Mesenchymal stem cell (in vitro differentiated cells and primary cell): ENCODE measurements around the gene SIM2.

Experiments used
- DNase-seq: peaks from one replicate; pipeline ENCODE4 v3.0.0-alpha.2; 2013
- H2AFZ ChIP-seq: one replicate; pipeline ENCODE4 v1.6.1; 2013; ENCODE audit warnings: low read depth, mild to moderate bottlenecking, control low read depth, inconsistent platforms, low read length, moderate library complexity
- H2AK5ac ChIP-seq: 2 replicates; pipeline ENCODE4 v1.6.1; 2013; ENCODE audit warnings: low read length, moderate library complexity, mild to moderate bottlenecking, inconsistent platforms; ENCODE audit not compliant: severe bottlenecking
- H2BK120ac ChIP-seq: one replicate; pipeline ENCODE4 v1.6.1; 2013; ENCODE audit warnings: low read depth, mild to moderate bottlenecking, inconsistent platforms, low read length, moderate library complexity
- H2BK12ac ChIP-seq, 2 experiments: one replicate each; pipeline ENCODE4 v1.6.1; 2013; ENCODE audit warnings: inconsistent platforms in 2 of 2, low read length in 2 of 2, mild to moderate bottlenecking in 2 of 2, moderate library complexity in 2 of 2, control low read depth in 1 of 2
- H2BK15ac ChIP-seq: one replicate; pipeline ENCODE4 v1.6.1; 2013; ENCODE audit warnings: mild to moderate bottlenecking, low read depth, inconsistent platforms; ENCODE audit not compliant: poor library complexity, severe bottlenecking
- H2BK5ac ChIP-seq: 2 replicates; pipeline ENCODE4 v1.6.1; 2013; ENCODE audit warnings: low read depth, mild to moderate bottlenecking, low read length, control low read depth, inconsistent platforms; ENCODE audit not compliant: poor library complexity, severe bottlenecking
- H3K14ac ChIP-seq, 2 experiments: one replicate each; pipeline ENCODE4 v1.6.1; 2013; ENCODE audit warnings: inconsistent platforms in 2 of 2, low read length in 2 of 2, control low read depth in 1 of 2, mild to moderate bottlenecking in 1 of 2, moderate library complexity in 1 of 2
- H3K18ac ChIP-seq, 2 experiments: one replicate each; pipeline ENCODE4 v1.6.1; 2013; ENCODE audit warnings: inconsistent platforms in 2 of 2, low read length in 2 of 2, control low read depth in 1 of 2, low read depth in 1 of 2, mild to moderate bottlenecking in 1 of 2
- H3K23ac ChIP-seq, 2 experiments: one replicate each; pipeline ENCODE4 v1.6.1; 2013; ENCODE audit warnings: inconsistent platforms in 2 of 2, low read length in 2 of 2, mild to moderate bottlenecking in 2 of 2, moderate library complexity in 2 of 2, control low read depth in 1 of 2
- H3K27ac ChIP-seq: 2 replicates; pipeline ENCODE4 v1.5.1; 2013; ENCODE audit warnings: mild to moderate bottlenecking, moderate library complexity, low read length, control low read depth, inconsistent platforms; ENCODE audit not compliant: poor library complexity, severe bottlenecking
- H3K27me3 ChIP-seq, 2 experiments: 2 replicates each; pipeline versions ENCODE4 v1.6.1 to v1.7.0; 2013; ENCODE audit warnings: low read length in 2 of 2, mild to moderate bottlenecking in 2 of 2, moderate library complexity in 2 of 2, control low read depth in 1 of 2, inconsistent platforms in 1 of 2; ENCODE audit not compliant: control insufficient read depth in 1 of 2, insufficient read depth in 1 of 2
- H3K36me3 ChIP-seq, 2 experiments: 2 replicates each; pipeline versions ENCODE4 v1.6.1 to v1.7.0; 2013; ENCODE audit warnings: low read length in 2 of 2, control low read depth in 1 of 2, inconsistent platforms in 1 of 2, low read depth in 1 of 2, mild to moderate bottlenecking in 1 of 2; ENCODE audit not compliant: insufficient read depth in 2 of 2, control insufficient read depth in 1 of 2
- H3K4ac ChIP-seq, 2 experiments: one replicate each; pipeline ENCODE4 v1.6.1; 2013; ENCODE audit warnings: inconsistent platforms in 2 of 2, low read length in 2 of 2, mild to moderate bottlenecking in 2 of 2, moderate library complexity in 2 of 2, control low read depth in 1 of 2, low read depth in 1 of 2
- H3K4me1 ChIP-seq: 2 replicates; pipeline ENCODE4 v1.6.1; 2013; ENCODE audit warnings: low read depth, low read length, control low read depth; ENCODE audit not compliant: control insufficient read depth, insufficient read depth
- H3K4me2 ChIP-seq: 2 replicates; pipeline ENCODE4 v1.6.1; 2013; ENCODE audit warnings: low read length, mild to moderate bottlenecking, inconsistent platforms; ENCODE audit not compliant: poor library complexity, severe bottlenecking
- H3K4me3 ChIP-seq, 2 experiments: 2 replicates each; pipeline versions ENCODE4 v1.5.1 to v1.7.0; 2013; ENCODE audit warnings: low read length in 2 of 2, mild to moderate bottlenecking in 2 of 2, control low read depth in 1 of 2, low read depth in 1 of 2; ENCODE audit not compliant: insufficient read depth in 1 of 2
- H3K79me1 ChIP-seq: replicated peaks from 2 replicates; pipeline ENCODE4 v1.6.1; 2013; ENCODE audit warnings: mild to moderate bottlenecking, control low read depth, low read length, inconsistent platforms; ENCODE audit not compliant: poor library complexity, severe bottlenecking
- H3K9ac ChIP-seq: 2 replicates; pipeline ENCODE4 v1.7.0; 2013; ENCODE audit warnings: mild to moderate bottlenecking, low read length, moderate library complexity
- H3K9me3 ChIP-seq: 2 replicates; pipeline ENCODE4 v1.7.0; 2013; ENCODE audit warnings: mild to moderate bottlenecking, low read length; ENCODE audit not compliant: control insufficient read depth
- H4K8ac ChIP-seq: one replicate; pipeline ENCODE4 v1.6.1; 2013; ENCODE audit warnings: inconsistent platforms, mild to moderate bottlenecking, low read length, moderate library complexity
- H4K91ac ChIP-seq: one replicate; pipeline ENCODE4 v1.6.1; 2013; ENCODE audit warnings: mild to moderate bottlenecking, low read length, inconsistent platforms
- WGBS: methylation state at CpG from one replicate; pipeline ENCODE4 v1.1.7; 2013; ENCODE audit warnings: mixed read lengths; 5-methylcytosine and 5-hydroxymethylcytosine counted together

Gene SIM2

GRCh38 chr21:36733857-36734256, 34.9 kb downstream of the SIM2 start:
- no peak overlapping the region for H3K4me3 ChIP-seq
- no peak overlapping the region for H4K8ac ChIP-seq
- H3K4me1 ChIP-seq, result peaks cover 5% of the 10 kb centered on the region
- H3K18ac ChIP-seq, result no peak overlapping the region
- H3K9ac ChIP-seq, result no peak overlapping the region
- H3K27me3 ChIP-seq, result peaks cover 32 to 33% of the 10 kb centered on the region in 2 experiments
- no peak overlapping the region for H4K91ac ChIP-seq
- H2BK12ac ChIP-seq, result no peak overlapping the region
- no peak overlapping the region for H3K4me2 ChIP-seq
- WGBS, result 96% methylated on average over 5 of the region's 6 CpGs
- no peak overlapping the region for H3K4ac ChIP-seq
- H3K27ac ChIP-seq, result no peak overlapping the region
- H2BK15ac ChIP-seq, result no peak overlapping the region
- no peaks in the 10 kb centered on the region for H3K79me1 ChIP-seq
- H3K36me3 ChIP-seq, result peaks cover 0 to 6% of the 10 kb centered on the region in 2 experiments
- H3K23ac ChIP-seq, result no peak overlapping the region
- no peak overlapping the region for H3K14ac ChIP-seq
- H2AFZ ChIP-seq, result no peak overlapping the region
- no peak overlapping the region for H2BK5ac ChIP-seq
- DNase-seq, result no peak
- no peak overlapping the region for H2BK120ac ChIP-seq
- H3K9me3 ChIP-seq, result no peaks in the 10 kb centered on the region
- H2AK5ac ChIP-seq, result no peak overlapping the region

GRCh38 chr21:36734367-36735200, 35.7 kb downstream of the SIM2 start:
- WGBS, result 91% methylated on average over 7 of the region's 9 CpGs
- Histone ChIP-seq H2AK5ac (no peak overlapping the region), H2AFZ (no peak overlapping the region), H3K79me1 (no peaks in the 10 kb centered on the region), H4K8ac (no peak overlapping the region), H3K18ac (no peak overlapping the region), H3K9me3 (no peaks in the 10 kb centered on the region), H3K27ac (no peak overlapping the region), H3K4me3 (no peak overlapping the region), H4K91ac (no peak overlapping the region), H3K4me1 (peaks cover 5% of the 10 kb centered on the region), H2BK5ac (no peak overlapping the region), H3K36me3 (peaks cover 0 to 6% of the 10 kb centered on the region in 2 experiments), H3K23ac (no peak overlapping the region), H3K9ac (no peak overlapping the region), H3K27me3 (peaks cover 27 to 32% of the 10 kb centered on the region in 2 experiments), H3K14ac (no peak overlapping the region), H3K4me2 (no peak overlapping the region), H2BK15ac (no peak overlapping the region), H2BK12ac (no peak overlapping the region), H2BK120ac (no peak overlapping the region), H3K4ac (no peak overlapping the region)
- no peak for DNase-seq

- Histone ChIP-seq H2BK120ac (no peak overlapping the region), H2AFZ (no peak overlapping the region), H3K27ac (no peak overlapping the region), H3K4ac (no peak overlapping the region), H3K36me3 (peaks cover 0 to 6% of the 10 kb centered on the region in 2 experiments), H3K4me1 (peaks cover 4% of the 10 kb centered on the region), H2BK15ac (no peak overlapping the region), H3K18ac (no peak overlapping the region), H3K9me3 (no peaks in the 10 kb centered on the region), H4K8ac (no peak overlapping the region), H3K4me3 (no peak overlapping the region), H3K79me1 (no peaks in the 10 kb centered on the region), H2BK12ac (no peak overlapping the region), H2AK5ac (no peak overlapping the region), H3K14ac (no peak overlapping the region), H3K23ac (no peak overlapping the region), H4K91ac (no peak overlapping the region), H3K9ac (no peak overlapping the region), H3K4me2 (no peak overlapping the region), H2BK5ac (no peak overlapping the region), H3K27me3 (peaks cover 21 to 26% of the 10 kb centered on the region in 2 experiments)
- no peak for DNase-seq
- WGBS, result 81% methylated on average over 3 of the region's 4 CpGs
Measured at GRCh38 chr21:36735201-36735515, 36.2 kb downstream of the SIM2 start.

- no peak overlapping the region for H3K4me3 ChIP-seq
- no peak overlapping the region for H4K91ac ChIP-seq
- no peak overlapping the region for H3K4ac ChIP-seq
- peaks cover 5% of the 10 kb centered on the region for H3K4me1 ChIP-seq
- H2BK12ac ChIP-seq, result no peak overlapping the region
- H3K27me3 ChIP-seq, result peaks cover 16 to 20% of the 10 kb centered on the region in 2 experiments
- no peak overlapping the region for H3K9ac ChIP-seq
- H3K4me2 ChIP-seq, result no peak overlapping the region
- no peak overlapping the region for H2AK5ac ChIP-seq
- H3K79me1 ChIP-seq, result no peaks in the 10 kb centered on the region
- H3K36me3 ChIP-seq, result peaks cover 0 to 6% of the 10 kb centered on the region in 2 experiments
- H2AFZ ChIP-seq, result no peak overlapping the region
- DNase-seq, result no peak
- WGBS, result 86% methylated on average over 15 of the region's 15 CpGs
- H3K27ac ChIP-seq, result no peak overlapping the region
- no peak overlapping the region for H2BK15ac ChIP-seq
- H3K23ac ChIP-seq, result no peak overlapping the region
- no peak overlapping the region for H2BK5ac ChIP-seq
- H4K8ac ChIP-seq, result no peak overlapping the region
- H2BK120ac ChIP-seq, result no peak overlapping the region
- H3K14ac ChIP-seq, result no peak overlapping the region
- H3K18ac ChIP-seq, result no peak overlapping the region
- no peaks in the 10 kb centered on the region for H3K9me3 ChIP-seq
Measured at GRCh38 chr21:36735724-36736320, 36.9 kb downstream of the SIM2 start.
